NCI-H748 (cell line): Measurements from ENCODE around the gene SERPINB4.
A peak's percentile ranks its signal among the peaks of the same experiment; 100 is the strongest.

ENCODE experiments used
- DNase-seq: peaks from one replicate; lab custom pipeline; 2025; ENCODE audit not compliant: unreplicated experiment; lab: John Stamatoyannopoulos, UW

The SERPINB4 gene

DNA sequence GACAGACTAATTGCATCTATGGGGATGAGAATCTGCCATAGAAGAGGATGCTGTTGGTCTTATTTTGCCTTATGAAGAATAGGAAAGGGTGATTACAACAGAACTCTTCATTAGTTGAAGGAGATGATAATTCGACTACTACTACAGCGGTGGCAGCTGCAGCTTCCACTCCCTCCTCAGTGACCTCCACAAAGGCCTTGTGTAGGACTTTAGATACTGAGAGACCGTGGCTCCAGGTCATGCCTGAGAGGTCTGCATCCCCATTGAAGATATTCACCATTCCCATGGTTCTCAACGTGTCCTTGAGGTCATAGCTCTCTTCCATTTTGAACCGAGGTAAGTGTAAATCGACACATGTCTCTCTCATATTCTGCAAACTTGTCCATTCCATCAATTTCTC, 6.4 kb downstream of the SERPINB4 start:
- no peak for DNase-seq

DNA sequence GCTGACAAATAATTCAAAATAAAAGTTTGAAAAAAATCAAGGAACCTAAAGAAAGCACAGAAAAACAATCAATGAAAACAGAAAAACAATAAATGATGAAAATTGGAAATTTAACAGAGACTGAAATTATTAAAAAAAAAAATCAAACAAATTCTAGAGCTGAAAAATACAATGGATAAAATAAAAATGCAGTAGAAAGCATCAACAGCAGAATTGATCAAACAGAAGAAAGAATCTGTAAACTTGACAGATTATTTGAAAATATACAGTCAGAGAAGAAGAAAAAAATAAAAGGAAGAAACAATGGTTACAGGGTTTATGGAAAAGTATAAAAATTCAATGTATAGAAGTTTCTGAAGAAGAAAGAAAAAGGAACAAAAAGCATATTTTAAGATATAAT, 16.2 kb downstream of the SERPINB4 start:
- DNase-seq: no peak

DNA sequence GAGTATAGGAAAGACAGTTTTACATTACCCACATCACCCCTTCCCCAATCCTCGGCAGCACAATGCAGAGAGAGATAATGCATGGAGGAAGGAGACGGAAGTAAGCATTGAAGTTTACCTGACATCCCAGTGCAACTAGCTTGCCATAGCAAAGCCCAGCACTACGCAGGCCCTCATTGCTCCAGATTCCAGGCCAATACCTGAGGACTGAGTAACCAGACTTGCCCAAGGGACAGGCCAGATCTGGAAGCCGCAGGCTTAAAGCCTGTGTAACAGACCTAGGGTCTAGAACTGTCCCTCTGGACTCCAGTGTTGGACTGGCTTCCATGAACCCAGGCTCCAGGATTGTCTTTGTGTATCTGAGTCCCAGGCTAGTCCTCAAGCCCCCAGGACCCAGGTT, 17.6 kb downstream of the SERPINB4 start:
- DNase-seq: no peak

GRCh38 chr18:63624863-63625262, 19.2 kb downstream of the SERPINB4 start:
- no peak for DNase-seq

- DNase-seq: no peak
Measured at GRCh38 chr18:63619661-63620060, 24.4 kb downstream of the SERPINB4 start.

- DNase-seq: no peak
Measured at GRCh38 chr18:63617915-63618234, 26.2 kb downstream of the SERPINB4 start.

GRCh38 chr18:63617049-63617914, 26.8 kb downstream of the SERPINB4 start:
- DNase-seq: peak; percentile 98

DNA sequence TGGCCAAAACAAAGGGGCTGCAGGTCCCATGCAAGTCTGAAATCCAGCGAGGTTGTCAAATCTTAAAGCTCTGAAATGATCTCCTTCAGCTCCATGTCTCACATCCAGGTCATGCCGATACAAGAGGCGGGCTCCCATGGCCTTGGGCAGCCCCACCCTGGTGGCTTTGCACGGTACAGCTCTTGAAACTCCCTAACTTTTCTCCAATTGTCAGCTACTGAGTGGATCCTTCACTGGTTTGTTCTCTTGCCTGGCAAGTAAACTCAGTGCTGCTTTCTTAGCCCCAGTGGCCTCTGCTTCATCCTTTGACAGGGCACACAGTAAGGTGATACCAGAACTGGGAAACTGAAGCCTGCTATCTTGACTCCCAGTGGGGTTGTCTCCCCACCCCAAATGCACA, 30.6 kb downstream of the SERPINB4 start:
- no peak for DNase-seq

GRCh38 chr18:63606526-63606925, 37.5 kb downstream of the SERPINB4 start:
- no peak for DNase-seq

GRCh38 chr18:63604791-63605567, 39.1 kb downstream of the SERPINB4 start:
- no peak for DNase-seq

DNA sequence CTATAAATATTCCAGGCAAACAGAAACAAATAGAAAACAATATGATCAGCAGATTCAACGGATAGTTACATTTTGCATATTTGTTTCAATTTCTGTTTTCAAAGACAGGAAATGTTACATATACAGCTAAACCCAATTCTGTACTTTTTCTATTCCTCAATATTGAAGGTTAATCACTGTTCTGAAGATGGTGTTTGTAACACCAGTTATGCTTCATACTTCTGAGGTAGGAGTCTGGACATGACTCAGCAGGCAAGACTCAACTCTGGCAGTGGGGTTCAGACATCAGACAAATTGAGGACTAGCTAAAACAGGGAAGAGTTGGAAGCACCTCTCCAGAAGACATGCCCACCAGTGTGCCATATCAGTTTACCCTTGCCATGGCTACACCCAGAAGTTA, 40.3 kb downstream of the SERPINB4 start:
- no peak for DNase-seq

DNA sequence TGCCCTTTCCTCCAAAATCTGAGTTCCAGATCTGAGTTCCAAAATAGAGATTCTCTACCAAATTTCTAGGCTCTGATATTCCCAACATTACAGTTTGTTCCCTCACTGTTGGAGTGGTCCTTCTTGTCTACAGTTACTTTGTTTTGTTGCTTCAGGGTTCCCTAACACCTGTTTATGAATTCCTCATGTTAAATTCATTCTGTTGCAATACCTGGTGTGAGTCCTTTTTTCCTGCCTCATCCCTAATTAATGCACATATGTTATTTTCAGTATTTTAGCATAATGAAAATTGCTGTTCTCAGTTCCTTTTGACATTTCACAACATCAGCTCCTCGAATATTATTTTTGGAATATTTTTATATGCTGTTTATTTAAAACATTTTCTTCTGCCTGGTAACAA, 40.7 kb downstream of the SERPINB4 start:
- no peak for DNase-seq

GRCh38 chr18:63596964-63597363, 47.1 kb downstream of the SERPINB4 start:
- DNase-seq: peak; percentile 64

GRCh38 chr18:63592471-63592870, 51.6 kb downstream of the SERPINB4 start:
- no peak for DNase-seq

DNA sequence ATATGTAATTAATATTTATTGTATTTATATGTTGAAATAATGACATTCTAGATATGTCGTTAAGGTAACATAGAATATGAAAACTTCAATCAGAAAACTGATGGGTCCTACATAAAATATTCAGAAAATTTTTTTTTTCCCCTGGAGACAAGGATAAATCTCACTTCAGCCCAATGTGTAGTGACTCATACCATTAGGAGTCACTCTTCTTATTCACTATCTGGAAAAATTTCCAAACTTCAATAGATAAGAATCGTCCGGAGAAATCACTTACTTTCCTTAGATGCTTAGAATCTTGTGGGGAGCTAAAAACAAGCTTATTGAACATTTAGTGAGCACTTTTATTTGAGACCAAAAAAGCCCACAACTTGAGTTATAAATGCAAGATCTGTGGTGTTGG, 52.3 kb downstream of the SERPINB4 start:
- no peak for DNase-seq

DNA sequence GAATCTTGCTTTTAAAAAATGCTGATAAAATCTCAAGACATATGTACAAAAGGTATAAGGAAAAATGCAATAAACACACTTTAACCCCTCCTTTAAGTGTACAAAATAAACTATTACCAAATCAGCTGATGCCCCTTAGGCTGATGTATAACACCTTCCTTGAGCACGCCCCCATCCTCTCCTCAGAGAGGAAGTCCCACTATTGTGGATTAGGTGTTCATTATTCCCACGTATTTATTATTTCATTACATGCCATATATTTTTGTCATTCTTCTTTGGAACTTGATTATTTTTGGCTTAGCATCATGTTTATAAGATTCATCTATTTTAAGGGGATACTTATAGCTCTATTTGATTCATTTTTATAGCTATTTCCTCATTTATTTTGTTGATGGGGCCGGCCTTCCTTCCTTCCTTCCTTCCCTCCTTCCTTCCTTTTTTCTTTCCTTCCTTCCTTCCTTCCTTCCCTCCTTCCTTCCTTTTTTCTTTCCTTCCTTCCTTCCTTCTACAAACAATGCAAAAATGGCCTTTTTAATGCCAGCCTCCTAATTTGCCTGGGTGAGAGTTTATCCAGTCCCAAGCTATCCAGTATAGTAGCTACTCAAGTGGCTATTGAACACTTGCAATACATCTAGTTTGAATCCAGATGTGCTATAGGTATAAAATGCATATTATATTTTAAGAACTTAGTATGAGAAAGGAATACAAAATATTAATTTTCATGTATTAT, 52.9 kb downstream of the SERPINB4 start:
- no peak for DNase-seq

GRCh38 chr18:63590373-63590772, 53.7 kb downstream of the SERPINB4 start:
- no peak for DNase-seq

DNA sequence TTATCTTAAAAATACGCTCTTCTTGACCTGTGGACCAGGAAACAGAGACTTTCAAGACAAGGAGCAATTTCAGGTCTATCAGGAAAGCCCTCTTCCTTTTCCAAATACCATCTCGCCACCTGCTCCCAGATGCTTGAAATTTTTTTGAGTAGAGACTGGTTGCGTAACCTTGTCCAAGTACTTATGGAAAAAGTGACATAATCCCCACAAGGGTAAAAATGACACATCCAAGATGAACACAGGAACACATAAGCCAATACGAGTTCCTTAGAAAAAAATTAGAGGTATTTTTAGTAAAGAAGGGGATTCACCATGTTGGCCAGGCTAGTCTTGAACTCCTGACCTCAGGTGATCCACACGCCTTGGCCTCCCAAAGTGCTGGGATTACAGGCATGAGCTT, 55.1 kb downstream of the SERPINB4 start:
- DNase-seq: no peak
